Measurements from ENCODE around the gene PCARE.
"Not testable (repeated sequence)": the region's sequence is repeated elsewhere in the genome, so short reads cannot be mapped to it uniquely, and the experiment has no call there.

PCARE gene

DNA sequence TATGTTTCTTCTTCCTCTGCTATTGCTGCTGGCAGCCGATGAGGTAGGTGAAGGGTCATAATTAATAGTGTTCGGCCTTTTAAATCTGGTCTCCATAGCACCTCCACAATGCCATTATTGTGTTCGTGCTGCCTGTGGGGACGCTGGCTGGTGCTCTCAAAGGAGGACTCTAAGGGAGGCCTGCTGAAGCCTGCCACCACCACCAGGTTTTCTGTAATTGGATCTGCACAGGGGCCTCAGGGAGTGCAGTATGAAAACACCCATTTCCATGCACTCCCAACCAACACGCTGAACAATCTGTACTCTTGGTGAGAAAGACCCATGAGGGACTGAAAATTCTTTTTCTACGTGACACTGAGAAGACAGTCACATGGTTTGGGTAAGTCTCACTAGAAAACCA is 23.2 kb upstream of the PCARE start:
- H3K4me1 ChIP-seq (ENCODE audit: control insufficient read depth, insufficient read depth, low read length) = no peaks in the 10 kb centered on the region
- no peak overlapping the region for H3K4me3 ChIP-seq (ENCODE audit: low read depth, low read length)
- H3K27ac ChIP-seq (ENCODE audit: low read depth, low read length) = no peak overlapping the region
- H3K9ac ChIP-seq (ENCODE audit: low read length) = no peak overlapping the region
- H3K36me3 ChIP-seq (ENCODE audit: control insufficient read depth, insufficient read depth, low read length) = no peaks in the 10 kb centered on the region
- H3K27me3 ChIP-seq (ENCODE audit: control insufficient read depth, insufficient read depth, low read length) = no peaks in the 10 kb centered on the region
- H3K9me3 ChIP-seq (ENCODE audit: control insufficient read depth, insufficient read depth, low read depth, low read length) = peaks cover 7% of the 10 kb centered on the region

DNA sequence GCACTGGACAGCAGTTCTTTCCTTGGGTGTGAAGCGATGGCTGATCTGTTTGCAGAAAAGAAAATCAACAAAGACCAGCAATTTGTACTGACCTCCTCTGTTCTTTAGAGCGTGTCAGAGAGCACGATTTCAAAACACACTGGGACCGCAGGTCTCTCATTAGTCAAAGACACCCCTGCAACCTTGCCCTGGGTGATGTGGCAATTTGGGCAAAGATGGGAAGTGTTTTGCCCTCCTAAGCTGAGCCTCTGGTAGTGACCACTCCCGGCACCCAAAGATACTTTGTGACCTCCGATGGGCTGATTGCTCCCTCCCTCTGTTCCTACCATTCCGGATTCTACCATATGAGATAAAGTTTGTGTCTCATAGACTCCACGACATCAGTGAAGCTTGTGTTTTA is 22.6 kb upstream of the PCARE start:
- Histone ChIP-seq H3K36me3 (ENCODE audit: control insufficient read depth, insufficient read depth, low read length) (no peaks in the 10 kb centered on the region), H3K9ac (ENCODE audit: low read length) (no peak overlapping the region), H3K27ac (ENCODE audit: low read depth, low read length) (no peak overlapping the region), H3K4me1 (ENCODE audit: control insufficient read depth, insufficient read depth, low read length) (no peaks in the 10 kb centered on the region), H3K27me3 (ENCODE audit: control insufficient read depth, insufficient read depth, low read length) (no peaks in the 10 kb centered on the region), H3K9me3 (ENCODE audit: control insufficient read depth, insufficient read depth, low read depth, low read length) (peaks cover 6% of the 10 kb centered on the region), H3K4me3 (ENCODE audit: low read depth, low read length) (no peak overlapping the region)

DNA sequence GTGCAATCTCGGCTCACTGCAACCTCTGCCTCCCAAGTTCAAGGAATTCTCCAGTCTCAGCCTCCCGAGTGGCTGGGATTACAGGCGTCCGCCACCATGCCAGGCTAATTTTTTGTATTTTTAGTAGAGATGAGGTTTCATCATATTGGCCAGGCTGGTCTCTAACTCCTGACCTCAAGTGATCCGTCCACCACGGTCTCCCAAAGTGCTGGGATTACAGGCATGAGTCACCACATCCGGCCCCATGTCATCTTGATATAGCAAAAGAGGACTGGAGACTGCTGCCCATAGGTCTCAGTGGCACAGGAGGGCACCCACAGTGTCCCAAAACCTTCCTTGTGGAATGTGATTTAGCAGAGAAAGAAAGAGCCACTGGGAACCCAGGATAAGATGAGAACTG is 16.0 kb upstream of the PCARE start:
- H3K36me3 ChIP-seq (ENCODE audit: control insufficient read depth, insufficient read depth, low read length); H3K4me3 ChIP-seq (ENCODE audit: low read depth, low read length): not testable (repeated sequence)

DNA sequence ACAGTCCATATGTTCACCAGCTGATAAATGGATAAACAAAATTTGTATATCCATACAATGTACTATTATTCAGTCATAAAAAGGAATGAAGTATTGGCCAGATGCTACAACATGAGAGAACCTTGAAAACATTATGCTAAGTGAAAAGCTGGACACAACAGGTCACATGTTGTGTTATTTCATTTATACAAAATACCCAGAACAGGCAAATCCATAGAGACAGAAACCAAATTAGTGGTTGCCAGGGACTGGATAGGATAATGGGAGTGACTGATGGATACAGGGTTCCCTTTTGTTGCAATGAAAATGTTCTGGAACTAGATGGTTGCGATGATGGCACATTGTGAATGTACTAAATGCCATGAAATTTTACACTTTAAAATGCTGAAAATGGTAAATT is 10.2 kb upstream of the PCARE start:
- H3K4me3 ChIP-seq (ENCODE audit: low read depth, low read length) = no peak overlapping the region
- H3K4me1 ChIP-seq (ENCODE audit: control insufficient read depth, insufficient read depth, low read length) = no peaks in the 10 kb centered on the region
- peaks cover 11% of the 10 kb centered on the region for H3K9me3 ChIP-seq (ENCODE audit: control insufficient read depth, insufficient read depth, low read depth, low read length)
- no peaks in the 10 kb centered on the region for H3K27me3 ChIP-seq (ENCODE audit: control insufficient read depth, insufficient read depth, low read length)
- H3K9ac ChIP-seq (ENCODE audit: low read length) = no peak overlapping the region
- no peaks in the 10 kb centered on the region for H3K36me3 ChIP-seq (ENCODE audit: control insufficient read depth, insufficient read depth, low read length)
- no peak overlapping the region for H3K27ac ChIP-seq (ENCODE audit: low read depth, low read length)

More for the DNA sequence above, 16.0 kb upstream of the PCARE start:
- H3K9ac ChIP-seq (ENCODE audit: low read length); H3K27me3 ChIP-seq (ENCODE audit: control insufficient read depth, insufficient read depth, low read length); H3K4me1 ChIP-seq (ENCODE audit: control insufficient read depth, insufficient read depth, low read length); H3K9me3 ChIP-seq (ENCODE audit: control insufficient read depth, insufficient read depth, low read depth, low read length); H3K27ac ChIP-seq (ENCODE audit: low read depth, low read length): not testable (repeated sequence)

DNA sequence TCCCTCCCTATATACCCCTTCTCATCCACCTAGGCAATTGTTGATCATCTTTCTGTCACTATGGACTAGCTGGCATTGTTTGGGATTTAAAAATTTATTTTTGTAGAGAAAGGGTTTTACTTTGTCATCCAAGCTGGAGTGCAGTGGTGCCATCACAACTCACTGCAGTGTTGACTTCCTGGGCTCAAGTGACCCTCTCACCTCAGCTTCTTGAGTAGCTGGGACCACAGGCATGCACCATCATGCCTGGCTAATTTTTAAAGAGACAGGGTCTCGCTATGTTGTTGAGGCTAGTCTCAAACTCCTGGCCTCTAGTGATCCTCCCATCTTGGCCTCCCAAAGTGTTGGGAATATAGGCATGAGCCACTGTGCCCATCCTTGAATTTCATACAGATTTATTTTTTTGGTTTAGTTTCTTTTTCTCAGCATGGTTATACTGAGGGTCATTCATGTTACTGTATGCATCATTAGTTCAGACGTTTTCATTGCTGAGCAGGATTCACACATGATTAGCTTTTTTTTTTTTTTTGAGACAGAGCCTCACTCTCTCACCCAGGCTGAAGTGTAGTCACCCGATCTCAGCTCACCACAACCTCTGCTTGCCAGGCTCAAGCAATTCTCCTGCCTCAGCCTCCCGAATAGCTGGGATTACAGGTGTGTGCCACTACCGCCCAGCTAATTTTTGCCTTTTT is 8.6 kb upstream of the PCARE start:
- H3K4me1 ChIP-seq (ENCODE audit: control insufficient read depth, insufficient read depth, low read length) = no peaks in the 10 kb centered on the region
- no peaks in the 10 kb centered on the region for H3K27me3 ChIP-seq (ENCODE audit: control insufficient read depth, insufficient read depth, low read length)
- H3K4me3 ChIP-seq (ENCODE audit: low read depth, low read length) = no peak overlapping the region
- H3K9me3 ChIP-seq (ENCODE audit: control insufficient read depth, insufficient read depth, low read depth, low read length) = peaks cover 17% of the 10 kb centered on the region
- no peaks in the 10 kb centered on the region for H3K36me3 ChIP-seq (ENCODE audit: control insufficient read depth, insufficient read depth, low read length)
- no peak overlapping the region for H3K27ac ChIP-seq (ENCODE audit: low read depth, low read length)
- H3K9ac ChIP-seq (ENCODE audit: low read length) = no peak overlapping the region

DNA sequence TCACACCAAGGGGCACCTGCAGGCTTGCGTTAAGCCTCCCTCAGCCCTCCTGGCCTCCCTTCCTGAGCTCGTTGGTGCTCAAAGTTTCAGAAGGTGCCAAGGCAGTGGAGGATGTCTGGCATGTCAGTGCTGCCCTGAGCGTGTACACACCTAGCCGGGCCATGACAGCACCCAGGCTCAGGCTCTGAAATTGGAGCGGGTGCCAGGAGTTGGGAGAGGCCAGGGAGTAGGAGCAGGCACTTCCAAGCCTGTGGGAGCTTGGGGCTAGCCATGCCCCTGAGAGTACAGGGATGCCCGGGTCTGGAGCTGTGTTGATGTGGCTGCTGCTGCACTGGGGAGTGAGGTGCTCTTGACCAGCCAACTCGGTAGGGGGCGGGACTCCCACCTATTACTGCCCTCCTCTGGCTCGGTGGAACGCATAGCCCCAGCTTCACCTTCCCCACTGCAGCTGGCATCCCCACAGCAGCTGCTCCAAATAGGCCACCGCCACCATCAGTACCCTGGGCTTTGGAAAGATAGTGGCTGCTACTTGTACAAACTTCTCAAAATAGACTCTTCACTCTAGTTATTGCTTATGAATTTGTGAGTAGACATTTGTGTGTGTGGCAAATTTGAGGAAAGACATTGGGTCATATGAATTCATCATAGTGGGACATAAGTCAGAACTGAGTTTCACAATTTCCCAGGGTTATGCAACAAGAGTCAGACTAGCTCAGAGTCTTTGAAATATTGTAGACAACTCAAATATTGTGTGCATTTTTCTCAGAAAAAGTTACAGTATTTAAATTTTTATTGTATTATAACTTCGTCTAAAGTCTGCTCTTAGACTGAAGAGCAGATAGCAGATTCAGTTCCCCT is 6.8 kb upstream of the PCARE start:
- no peak overlapping the region for H3K4me3 ChIP-seq (ENCODE audit: low read depth, low read length)
- H3K4me1 ChIP-seq (ENCODE audit: control insufficient read depth, insufficient read depth, low read length) = no peaks in the 10 kb centered on the region
- no peaks in the 10 kb centered on the region for H3K36me3 ChIP-seq (ENCODE audit: control insufficient read depth, insufficient read depth, low read length)
- no peaks in the 10 kb centered on the region for H3K27me3 ChIP-seq (ENCODE audit: control insufficient read depth, insufficient read depth, low read length)
- H3K27ac ChIP-seq (ENCODE audit: low read depth, low read length) = no peak overlapping the region
- H3K9me3 ChIP-seq (ENCODE audit: control insufficient read depth, insufficient read depth, low read depth, low read length) = peaks cover 21% of the 10 kb centered on the region
- no peak overlapping the region for H3K9ac ChIP-seq (ENCODE audit: low read length)

DNA sequence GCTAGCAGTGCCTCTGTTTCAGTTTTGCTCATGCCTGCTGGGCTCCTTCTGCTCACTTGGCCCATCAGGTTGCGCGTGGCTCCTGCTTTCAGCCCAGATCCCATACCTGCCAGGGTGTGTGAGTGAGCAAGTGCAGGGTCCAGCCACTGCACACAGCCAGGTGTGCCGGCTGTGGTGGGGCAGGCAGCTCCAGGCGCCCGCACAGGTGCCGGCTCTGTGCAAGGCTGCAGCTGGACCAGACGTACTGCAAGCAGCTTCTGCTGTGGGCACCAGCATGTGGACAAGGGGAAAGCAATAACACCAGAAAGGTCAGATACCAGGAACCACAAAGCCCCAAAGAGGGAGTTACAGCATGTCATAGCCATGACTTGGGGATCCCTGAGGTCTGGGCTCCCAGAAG is 5.6 kb upstream of the PCARE start:
- no peaks in the 10 kb centered on the region for H3K36me3 ChIP-seq (ENCODE audit: control insufficient read depth, insufficient read depth, low read length)

DNA sequence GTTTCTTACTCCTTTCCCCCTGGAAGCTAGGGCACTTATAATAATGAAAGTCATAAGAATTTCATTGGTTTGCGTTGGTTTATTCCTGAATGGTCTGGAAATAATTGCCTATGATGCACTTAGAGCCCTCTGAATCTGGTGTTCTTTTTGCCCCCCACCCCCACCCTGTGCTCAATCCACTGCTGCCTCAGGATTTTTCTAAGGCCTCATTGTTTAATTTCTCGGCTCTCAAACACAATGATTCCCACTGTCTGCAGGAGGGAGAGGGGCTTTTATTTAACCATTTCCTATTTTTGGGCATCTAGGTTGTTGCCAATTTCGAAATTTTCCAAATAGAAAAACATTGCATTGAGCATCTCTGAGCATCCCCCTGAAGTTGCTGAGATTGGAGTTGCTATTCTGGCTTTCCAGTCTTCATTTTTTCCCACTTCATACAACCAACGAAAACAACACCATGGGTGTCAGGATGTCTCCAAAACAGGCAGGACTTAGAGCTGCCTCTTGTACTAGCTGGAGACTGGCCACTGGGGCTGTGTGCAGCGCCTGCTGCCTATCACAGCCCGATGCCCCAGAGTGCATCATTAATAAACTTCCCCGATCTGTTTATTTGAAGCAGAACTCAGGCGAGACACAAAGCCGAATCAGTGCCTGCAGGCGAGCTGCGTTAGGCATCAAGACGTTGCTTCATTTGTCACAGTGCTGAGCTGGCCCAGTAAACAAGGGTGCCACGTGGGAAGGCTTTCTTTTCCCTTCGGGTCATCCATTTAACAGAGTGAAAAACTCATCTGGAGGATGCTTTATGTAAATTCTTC is 1.8 kb upstream of the PCARE start:
- no peaks in the 10 kb centered on the region for H3K27me3 ChIP-seq (ENCODE audit: control insufficient read depth, insufficient read depth, low read length)
- no peak overlapping the region for H3K27ac ChIP-seq (ENCODE audit: low read depth, low read length)
- no peak overlapping the region for H3K9ac ChIP-seq (ENCODE audit: low read length)
- H3K4me3 ChIP-seq (ENCODE audit: low read depth, low read length) = no peak overlapping the region
- peaks cover 21% of the 10 kb centered on the region for H3K9me3 ChIP-seq (ENCODE audit: control insufficient read depth, insufficient read depth, low read depth, low read length)
- no peaks in the 10 kb centered on the region for H3K4me1 ChIP-seq (ENCODE audit: control insufficient read depth, insufficient read depth, low read length)
- H3K36me3 ChIP-seq (ENCODE audit: control insufficient read depth, insufficient read depth, low read length) = no peaks in the 10 kb centered on the region

More for the DNA sequence above, 5.6 kb upstream of the PCARE start:
- Histone ChIP-seq H3K27ac (ENCODE audit: low read depth, low read length) (no peak overlapping the region), H3K27me3 (ENCODE audit: control insufficient read depth, insufficient read depth, low read length) (no peaks in the 10 kb centered on the region), H3K9ac (ENCODE audit: low read length) (no peak overlapping the region), H3K4me3 (ENCODE audit: low read depth, low read length) (no peak overlapping the region), H3K4me1 (ENCODE audit: control insufficient read depth, insufficient read depth, low read length) (no peaks in the 10 kb centered on the region), H3K9me3 (ENCODE audit: control insufficient read depth, insufficient read depth, low read depth, low read length) (peaks cover 21% of the 10 kb centered on the region)

DNA sequence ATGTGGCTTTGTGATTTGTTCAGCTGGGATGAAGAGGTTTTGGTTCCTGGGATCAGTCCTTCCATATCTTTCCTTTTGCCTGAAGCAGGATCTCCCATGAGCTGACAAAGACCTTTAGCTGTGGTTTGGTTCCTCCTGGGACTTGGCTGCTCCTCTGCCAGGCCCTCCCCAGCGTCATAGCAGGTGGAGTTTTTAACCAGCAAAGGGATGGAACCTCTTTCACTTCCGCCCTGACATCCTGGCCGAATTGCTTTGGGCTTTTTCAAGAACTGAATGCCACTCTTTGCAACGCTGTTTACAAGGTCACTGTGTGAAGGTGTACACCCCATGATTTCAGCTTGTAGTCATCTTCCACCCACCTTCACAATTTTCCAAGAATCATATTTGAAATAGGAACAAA is 390 bp downstream of the PCARE start:
- H3K9me3 ChIP-seq (ENCODE audit: control insufficient read depth, insufficient read depth, low read depth, low read length) = peaks cover 7% of the 10 kb centered on the region
- H3K4me1 ChIP-seq (ENCODE audit: control insufficient read depth, insufficient read depth, low read length) = no peaks in the 10 kb centered on the region

DNA sequence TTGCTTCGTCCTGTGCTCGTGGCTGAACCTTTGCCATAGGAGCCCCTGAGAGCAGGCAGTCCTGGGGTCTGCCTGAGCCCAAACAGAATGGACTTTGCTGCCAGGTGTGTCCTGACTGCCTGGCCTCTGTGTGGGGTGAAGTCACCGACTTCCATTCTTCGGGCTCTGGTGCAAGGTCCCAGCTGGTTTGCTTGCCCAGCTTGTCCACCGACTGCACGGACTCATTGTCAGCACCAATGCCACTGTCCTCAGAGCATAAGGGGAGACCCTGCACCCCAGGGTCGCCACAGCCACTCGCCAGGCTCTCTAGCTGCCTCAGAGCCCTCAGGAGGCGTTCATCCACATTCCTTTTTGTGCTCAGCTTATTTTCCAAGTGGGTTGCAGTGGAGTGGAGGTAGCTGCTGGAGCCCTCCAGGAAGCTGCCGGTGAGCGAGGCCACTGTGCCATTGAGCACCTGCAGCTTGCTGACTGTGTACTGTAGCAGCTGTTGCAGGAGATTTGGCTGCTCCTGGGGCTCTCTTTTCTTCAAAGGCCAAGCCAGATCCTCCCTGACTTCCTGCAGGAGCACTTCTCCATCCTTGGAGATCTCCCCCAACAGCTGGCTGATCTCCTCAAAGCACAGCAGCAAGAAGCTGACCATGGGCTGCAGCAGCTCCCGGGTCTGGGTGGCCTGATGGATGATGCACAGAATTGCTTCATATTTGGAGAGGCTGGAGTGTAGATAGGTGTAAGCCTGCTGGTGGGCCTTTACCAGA is 1.2 kb downstream of the PCARE start:
- Histone ChIP-seq H3K27ac (ENCODE audit: low read depth, low read length) (no peak overlapping the region), H3K36me3 (ENCODE audit: control insufficient read depth, insufficient read depth, low read length) (no peaks in the 10 kb centered on the region), H3K9me3 (ENCODE audit: control insufficient read depth, insufficient read depth, low read depth, low read length) (0 out of 2 replicates have a peak, but pooled peaks cover 4% of the 10 kb centered on the region), H3K4me3 (ENCODE audit: low read depth, low read length) (no peak overlapping the region), H3K9ac (ENCODE audit: low read length) (no peak overlapping the region), H3K27me3 (ENCODE audit: control insufficient read depth, insufficient read depth, low read length) (no peaks in the 10 kb centered on the region), H3K4me1 (ENCODE audit: control insufficient read depth, insufficient read depth, low read length) (no peaks in the 10 kb centered on the region)

More for the DNA sequence above, 390 bp downstream of the PCARE start:
- H3K36me3 ChIP-seq (ENCODE audit: control insufficient read depth, insufficient read depth, low read length) = no peaks in the 10 kb centered on the region
- H3K4me3 ChIP-seq (ENCODE audit: low read depth, low read length) = no peak overlapping the region
- no peak overlapping the region for H3K9ac ChIP-seq (ENCODE audit: low read length)
- no peak overlapping the region for H3K27ac ChIP-seq (ENCODE audit: low read depth, low read length)
- H3K27me3 ChIP-seq (ENCODE audit: control insufficient read depth, insufficient read depth, low read length) = no peaks in the 10 kb centered on the region
